DMS53 treated with DMSO at 0.1 percent for 48 hours (cell line): ENCODE measurements around the gene FBXO34.
"Not testable (repeated sequence)": the region's sequence is repeated elsewhere in the genome, so short reads cannot be mapped to it uniquely, and the experiment has no call there.

Experiments used
- DNase-seq: peaks from one replicate; lab custom pipeline; 2025; ENCODE audit not compliant: unreplicated experiment; lab: John Stamatoyannopoulos, UW

FBXO34 gene

DNA sequence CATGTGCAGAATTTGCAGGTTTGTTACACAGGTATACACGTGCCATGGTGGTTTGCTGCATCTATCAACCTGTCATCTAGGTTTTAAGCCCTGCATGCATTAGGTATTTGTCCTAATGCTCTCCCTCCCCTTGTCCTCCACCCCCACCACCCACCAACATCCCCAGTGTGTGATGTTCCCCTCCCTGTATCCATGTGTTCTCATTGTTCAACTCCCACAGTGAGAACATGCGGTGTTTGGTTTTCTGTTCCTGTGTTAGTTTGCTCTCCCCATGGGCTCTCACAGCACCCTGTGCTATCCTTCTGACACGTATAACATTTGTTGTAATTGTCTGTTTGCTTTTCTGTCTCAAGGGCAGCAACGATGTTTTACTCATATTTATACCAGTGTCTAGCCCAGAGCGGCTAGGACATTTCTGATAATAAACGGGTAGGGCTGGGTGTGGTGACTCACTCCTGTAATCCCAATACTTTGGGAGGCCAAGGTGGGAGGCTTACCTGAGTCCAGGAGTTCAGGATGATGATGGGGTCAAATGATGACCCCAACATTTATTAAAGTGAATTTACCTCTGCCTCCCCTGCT, 73.5 kb downstream of the FBXO34 start:
- not testable (repeated sequence) for DNase-seq

DNA sequence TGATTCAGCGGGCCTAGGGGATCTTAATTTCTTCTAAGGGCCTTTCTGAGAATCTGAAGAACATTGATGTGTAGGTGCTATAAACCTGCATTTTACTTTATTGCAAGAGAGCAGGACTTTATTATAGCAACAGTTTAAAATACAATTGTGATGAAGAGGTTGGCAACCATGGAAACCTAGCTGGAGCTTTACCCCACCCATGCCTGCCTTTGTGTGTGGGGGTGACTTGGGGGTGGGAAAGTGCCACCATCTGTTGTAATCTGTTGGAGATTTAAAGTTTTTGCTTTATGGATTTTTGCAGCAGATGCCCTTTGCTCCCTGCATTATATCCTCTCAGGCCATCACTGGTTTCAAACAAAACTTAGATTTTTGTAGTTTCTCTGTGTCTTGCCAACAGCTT, 75.8 kb downstream of the FBXO34 start:
- no peak for DNase-seq

DNA sequence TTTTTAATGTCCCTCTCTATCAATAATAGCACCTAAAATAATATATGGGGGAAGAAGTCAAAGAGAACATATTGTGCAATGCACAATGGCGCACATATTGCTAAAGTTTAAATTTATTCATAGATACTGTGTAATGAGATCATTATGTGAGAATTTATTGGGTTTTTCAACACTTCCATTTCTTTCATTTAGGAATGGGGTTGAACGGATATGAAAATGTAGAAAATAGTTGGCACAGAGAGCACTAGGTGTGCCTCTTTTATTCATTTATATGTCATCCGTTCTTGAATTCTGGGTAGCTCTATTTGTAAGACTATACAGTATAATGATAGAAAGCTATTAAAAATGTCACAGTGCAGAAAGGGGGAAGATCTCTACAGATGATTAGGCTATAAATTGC, 76.5 kb downstream of the FBXO34 start:
- DNase-seq = no peak

DNA sequence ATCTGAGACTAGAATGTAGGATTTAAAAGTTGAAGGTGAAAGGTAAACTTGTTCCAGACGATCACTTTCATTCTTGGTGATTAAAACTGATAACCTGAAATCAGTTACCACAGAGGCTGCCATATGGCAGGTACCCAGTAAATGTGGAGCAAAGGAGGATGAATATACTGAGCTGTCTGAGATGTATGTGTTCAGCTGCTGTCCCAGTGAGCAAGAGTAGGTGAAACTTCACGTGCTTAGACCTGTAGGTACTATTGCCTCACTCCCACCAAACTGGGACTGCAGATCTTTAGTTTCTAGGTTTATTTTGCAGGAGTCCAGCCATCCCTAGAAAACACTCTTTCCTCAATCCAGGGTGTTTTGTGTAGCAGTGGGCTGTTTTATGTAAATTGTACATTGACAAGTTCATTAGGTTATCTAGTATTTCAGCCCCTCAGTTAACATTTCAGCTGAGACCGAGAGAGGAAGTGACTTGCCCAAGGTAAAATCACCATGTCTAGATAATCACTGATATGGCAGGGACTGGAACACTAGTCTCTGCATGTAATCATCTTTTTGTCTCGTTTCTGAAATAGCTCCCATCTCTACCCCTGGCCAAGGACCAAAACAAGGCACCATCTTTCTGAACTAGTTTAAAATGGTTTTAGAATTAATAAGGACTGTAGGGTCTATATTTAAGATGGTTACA, 77.7 kb downstream of the FBXO34 start:
- no peak for DNase-seq

DNA sequence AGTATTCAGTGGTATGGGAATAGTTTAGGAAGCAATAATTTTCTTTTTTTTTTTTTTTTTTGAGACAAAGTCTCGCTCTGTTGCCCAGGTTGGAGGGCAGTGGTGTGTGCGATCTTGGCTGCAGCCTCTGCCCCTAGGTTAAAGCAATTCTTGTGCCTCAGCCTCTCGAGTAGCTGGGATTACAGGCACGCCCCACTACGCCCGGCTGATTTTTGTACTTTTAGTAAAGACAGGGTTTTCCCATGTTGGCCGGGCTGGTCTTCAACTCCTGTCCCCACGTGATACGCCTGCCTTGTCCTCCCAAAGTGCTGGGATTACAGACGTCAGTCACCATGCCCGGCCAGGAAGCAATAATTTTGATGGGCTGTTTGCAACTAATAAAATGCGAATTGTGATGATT, 78.3 kb downstream of the FBXO34 start:
- no peak for DNase-seq

DNA sequence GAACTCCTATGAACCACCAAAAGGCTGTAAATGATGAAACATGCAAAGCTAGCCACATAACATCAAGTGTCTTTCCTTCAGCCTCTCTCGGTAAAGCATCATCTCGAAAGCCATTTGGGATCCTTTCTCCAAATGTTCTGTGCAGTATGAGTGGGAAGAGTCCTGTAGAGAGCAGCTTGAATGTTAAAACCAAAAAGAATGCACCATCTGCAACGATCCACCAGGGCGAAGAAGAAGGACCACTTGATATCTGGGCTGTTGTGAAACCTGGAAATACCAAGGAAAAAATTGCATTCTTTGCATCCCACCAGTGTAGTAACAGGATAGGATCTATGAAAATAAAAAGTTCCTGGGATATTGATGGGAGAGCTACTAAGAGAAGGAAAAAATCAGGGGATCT, 79.2 kb downstream of the FBXO34 start:
- no peak for DNase-seq

DNA sequence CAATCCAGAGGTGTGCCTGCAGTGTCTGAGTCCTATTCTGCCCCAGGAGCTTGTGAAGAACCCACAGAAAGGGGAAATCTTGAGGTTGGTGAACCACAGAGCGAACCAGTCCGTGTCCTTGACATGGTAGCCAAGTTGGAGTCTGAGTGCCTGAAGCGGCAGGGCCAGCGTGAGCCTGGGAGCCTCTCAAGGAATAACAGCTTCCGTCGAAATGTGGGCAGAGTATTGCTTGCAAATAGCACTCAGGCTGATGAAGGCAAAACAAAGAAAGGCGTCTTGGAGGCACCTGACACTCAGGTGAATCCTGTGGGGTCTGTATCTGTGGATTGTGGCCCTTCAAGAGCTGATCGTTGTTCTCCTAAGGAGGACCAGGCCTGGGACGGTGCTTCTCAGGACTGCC, 79.9 kb downstream of the FBXO34 start:
- no peak for DNase-seq

DNA sequence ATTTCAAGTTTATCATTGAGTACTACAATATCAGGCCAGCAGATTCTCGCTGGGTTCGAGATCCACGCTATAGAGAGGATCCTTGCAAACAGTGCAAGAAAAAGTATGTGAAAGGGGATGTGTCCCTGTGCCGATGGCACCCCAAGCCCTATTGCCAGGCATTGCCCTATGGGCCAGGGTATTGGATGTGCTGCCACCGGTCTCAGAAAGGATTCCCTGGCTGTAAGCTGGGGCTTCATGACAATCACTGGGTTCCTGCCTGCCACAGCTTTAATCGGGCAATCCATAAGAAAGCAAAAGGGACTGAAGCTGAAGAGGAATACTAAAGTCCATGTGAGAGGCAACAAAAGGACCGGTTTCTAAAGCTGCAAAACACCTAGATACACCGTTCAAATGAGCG, 81.0 kb downstream of the FBXO34 start:
- DNase-seq = no peak

DNA sequence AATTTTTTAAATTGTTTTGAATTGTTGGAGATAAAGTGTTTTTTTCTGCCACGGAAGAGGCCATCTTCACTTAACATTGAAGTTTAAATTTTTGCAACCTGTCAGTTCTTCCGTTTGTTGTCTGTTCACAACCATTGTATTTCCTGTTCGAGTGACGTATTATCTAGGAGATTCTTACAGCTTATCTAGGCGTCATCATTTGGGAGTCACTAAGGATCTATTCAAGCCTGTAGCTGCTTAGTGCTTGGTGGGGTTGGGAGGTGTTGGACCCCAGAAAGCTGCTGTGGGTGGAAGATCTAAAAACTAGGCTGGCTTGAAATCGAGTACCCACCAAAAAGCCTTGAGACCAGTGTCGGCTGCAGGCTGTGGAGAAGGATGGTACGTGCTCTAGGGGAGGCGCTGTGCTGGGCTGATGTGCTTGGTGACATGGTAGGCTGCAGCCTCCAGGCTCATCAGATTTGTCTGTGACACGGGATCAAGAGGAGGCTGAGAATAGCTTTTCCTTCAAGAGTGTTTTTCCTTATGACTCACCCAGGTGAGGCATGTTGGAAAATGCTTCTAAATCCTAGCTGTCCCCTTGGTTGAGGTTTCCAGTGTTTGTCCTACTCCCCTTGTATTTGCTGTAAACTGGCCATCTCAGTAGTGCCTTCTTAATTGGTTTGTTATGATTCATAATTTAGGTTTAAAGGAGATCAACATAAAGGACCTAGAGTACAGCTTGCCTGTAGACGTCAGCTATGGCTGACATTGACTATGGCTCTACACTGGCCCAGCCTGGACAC, 82.7 kb downstream of the FBXO34 start:
- peak; percentile 49 for DNase-seq

DNA sequence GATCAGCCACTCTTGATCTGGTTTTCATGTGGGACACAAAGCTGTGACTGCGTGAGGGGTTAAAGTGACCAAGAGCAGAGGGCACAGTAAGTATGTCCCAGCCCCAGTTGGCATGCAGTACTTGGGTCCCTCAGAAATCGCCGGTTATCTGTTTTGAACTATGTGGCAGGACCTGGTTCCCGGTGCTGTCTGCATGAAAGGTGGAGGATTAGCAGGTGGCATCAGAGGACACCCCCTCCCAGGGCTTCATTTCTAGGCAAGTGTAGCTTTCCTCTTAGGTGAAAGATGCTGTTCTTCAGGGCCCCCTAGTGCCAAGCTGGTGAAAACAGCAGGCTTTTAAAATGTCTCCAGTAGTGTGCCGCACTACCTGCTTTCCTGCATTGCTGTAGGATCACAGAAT, 83.3 kb downstream of the FBXO34 start:
- peak; percentile 80 for DNase-seq

DNA sequence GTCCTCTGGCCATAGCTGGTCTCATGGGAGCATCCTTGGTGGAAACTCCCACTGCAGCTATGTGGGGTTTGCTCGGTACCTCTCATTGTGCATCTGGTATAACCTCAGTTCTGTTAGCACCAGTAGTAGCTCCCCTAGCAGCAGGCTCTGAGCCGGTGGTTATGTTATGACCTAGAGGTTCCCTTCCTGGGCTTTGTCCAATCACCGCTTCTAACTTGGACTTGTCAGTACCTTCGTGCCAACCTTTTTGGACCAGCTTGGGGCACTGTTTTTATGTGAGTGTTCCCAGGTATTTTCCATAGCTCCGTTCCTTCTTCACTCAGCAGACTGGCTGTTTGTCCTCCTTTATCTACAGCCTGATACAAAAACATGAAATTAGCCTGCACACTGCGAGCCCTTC, 84.7 kb downstream of the FBXO34 start:
- no peak for DNase-seq

DNA sequence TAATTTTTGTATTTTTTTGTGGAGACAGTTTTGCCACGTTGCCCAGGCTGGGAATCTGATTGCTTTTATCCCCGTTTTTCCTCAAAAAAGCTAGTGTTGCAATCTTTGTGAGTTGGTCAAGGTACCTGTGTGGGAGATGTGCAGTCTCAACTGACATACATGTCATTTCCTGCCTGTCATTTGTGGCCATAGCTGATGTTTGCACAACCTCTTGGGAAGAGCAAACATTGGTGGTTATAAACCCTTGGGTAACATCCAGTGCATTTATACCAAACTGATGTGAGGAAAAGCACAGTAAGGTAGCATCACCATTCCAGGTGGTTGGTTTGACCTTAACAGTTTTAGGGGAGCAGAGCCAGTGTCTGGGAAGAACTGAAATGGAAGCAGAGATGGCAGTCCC, 85.7 kb downstream of the FBXO34 start:
- DNase-seq = peak; percentile 82

DNA sequence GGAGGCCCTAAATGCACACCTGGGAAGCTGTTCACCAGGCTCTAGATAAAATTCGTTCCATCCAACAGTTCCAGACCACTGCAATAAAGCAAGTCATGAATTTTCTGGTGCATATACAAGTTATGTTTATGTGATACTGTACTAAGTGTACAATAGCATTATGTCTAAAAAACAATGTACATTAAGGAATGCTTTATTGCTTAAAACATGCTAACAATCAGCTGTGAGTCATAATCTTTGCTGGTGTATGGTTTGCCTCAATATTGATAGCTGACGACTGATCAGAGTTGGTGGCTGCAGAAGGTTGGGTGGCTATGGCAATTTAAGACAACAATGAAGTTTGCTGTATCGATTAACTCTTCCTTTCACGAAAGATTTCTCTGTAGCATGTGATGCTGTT, 88.1 kb downstream of the FBXO34 start:
- no peak for DNase-seq

DNA sequence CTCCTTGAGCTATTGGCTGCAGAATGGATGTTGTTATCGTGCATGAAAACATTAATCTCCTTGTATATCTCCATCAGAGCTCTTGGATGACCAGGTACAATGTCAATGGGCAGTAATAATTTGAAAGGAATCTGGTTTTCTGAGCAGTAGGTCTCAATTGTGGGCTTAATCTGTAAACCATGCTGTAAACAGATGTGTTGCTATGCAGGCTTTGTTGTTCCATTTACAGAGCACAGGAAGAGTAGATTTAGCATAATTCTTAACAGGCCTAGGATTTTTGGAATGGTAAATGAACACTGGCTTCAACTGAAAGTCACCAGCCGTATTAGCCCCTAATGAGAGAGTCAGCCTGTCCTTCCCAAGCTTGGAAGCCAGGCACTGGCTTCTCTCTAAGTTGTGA, 90.0 kb downstream of the FBXO34 start:
- DNase-seq = no peak

DNA sequence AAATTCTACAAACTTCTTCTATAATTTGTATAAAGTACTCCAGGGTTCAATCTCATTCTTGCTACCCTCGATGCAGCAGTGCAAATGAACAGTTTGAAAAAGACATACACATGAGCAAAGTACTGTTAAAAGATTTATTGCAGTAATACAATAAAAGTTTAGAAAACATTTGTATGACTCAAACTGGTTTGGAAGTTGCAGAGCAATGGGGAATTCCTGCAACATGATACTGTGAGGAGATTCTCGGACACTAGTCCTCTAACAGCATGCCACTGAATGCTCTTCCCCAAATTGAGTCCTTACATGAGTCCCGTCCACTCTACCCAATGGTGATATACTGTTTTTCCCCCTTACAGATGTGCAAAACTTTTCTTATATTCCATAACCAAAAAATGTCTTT, 95.0 kb downstream of the FBXO34 start:
- no peak for DNase-seq

DNA sequence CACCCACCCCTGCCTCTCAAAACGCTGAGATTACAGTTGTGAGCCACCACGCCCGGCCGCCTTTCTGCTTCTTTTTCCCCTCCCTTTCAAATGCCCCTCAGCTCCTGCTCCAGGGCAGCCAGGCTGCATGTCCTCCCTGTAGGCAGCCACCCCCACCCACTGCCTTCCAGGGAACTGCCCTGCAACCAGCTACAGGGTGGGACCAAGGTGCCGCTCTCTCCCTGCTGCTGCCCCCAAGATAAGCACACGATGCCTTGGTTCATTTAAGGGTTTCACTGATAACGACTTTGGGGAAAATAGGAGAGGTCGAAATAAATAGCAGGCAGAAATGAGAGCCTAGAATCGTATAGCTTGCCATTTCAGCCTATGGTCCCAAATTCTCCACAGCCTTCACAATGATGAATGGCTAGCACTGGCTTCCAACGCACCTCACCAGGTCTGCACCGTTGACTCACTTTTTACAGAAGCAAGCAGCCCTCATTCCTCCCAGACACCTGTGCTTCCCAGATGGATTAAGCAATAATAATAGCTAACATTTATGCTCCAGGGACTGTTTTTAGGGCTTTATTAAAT, 99.7 kb downstream of the FBXO34 start:
- DNase-seq = no peak

DNA sequence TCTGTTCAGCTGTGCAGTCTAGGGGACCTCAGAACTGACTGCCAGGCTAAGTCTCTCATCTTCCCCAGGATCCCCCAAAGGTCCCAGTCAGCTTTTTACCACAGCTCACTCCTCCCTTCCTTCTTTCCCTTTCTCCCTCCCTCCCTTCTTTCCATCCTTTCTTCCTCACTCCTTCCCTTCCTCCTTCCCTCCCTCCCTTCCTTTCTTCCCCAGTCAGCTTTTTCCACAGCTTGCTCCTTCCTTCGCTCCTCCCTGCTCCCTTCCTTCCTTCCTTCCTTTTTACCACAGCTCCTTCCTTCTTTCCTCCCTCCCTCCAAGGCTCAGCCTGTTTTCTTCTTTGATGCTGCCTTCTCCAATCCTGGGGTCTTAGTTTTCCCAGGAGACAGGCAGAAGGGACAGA, 101.2 kb downstream of the FBXO34 start:
- DNase-seq = no peak

DNA sequence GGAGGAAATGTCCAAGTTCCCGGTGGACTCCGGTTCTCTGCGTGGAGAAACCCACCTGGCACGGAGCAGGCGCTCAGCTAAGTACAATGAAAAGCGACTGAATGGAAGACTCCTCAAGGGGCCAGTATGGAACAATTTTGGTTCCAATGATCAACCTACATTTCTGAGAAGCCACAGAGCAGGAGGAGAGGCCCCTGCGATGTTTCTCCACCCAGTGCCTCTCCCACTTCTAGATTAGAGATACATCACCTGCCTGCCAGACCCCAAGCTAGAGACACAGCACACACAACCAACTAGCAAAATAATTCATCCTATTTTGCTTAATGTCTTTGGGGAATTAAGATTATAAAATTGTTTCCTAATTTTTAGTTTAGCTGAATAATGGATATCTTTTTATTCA, 101.6 kb downstream of the FBXO34 start:
- DNase-seq = no peak

DNA sequence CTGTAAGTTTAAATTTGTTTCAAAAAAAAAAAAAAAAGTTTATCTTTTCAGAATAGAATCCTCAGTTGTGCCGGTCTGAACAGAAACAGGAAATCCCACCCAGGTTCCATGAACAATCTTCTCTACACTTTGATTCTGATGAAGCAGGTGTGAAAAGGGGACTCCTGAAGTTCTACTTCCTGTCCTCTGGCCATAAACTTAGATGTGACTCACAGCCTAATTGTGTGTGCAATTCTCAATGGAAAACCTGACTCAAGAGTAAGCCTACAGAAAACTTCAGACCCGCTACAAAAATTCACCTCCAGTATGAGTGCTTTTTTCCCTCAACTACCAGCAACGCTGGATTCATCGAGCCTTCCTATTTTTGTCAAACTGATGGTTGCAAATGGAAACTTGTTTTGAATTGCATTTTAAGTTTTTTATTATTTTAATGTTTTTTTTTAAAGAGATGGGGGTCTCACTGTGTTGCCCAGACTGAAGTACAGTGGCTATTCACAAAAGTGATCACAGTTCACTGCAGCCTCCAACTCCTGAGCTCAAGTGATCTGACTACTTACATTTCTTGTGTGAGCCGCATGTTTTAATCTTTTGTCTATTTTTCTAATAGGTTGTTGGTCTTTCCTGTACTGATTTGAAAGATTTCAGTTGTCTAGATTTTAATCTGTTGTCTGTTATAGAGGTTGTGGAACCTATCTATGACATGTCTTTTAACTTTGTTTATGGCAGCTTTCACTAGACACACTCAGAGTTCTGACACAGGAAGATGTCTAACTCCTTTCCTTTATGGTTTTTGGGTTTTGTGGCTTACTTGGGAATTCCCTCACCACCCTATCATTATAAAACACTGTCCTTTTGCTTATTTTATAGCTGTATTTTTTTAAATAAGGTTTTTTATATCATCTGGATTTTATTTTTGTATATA, 102.8 kb downstream of the FBXO34 start:
- no peak for DNase-seq

DNA sequence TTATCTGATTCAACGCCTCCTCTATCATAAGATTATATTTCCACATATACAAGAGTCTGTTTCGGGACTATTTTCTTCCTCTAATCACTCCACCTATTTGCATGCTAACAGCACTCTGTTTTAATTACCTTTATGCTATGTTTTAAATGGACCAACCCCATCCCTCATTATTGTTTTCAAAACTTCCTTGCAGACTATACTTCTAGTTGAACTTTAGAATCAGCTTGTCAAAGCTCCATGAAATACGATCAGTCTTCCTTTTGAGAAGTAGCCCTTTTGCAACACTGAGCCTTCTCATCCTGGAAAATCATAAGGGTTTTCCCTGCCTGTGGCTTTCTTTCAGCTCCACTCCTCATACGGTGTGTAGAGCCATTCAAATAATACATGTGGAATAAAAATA, 103.5 kb downstream of the FBXO34 start:
- DNase-seq = no peak

DNA sequence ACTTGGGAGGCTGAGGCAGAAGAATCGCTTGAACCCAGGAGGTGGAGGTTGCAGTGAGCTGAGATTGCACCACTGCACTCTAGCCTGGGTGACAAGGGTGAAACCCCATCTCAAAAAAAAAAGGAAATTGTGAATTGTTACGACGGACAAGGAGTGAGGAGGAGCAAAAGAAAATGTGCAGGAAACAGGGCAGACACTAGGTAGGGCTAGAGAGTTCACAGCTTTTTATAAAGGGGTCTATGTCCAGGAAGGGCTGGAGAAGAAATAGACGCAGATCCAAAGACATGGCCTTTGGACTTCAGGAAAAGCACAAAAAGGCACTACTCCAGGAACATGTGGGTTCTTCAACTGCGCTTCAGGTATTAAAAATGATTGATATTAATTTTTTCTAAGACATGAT, 106.0 kb downstream of the FBXO34 start:
- no peak for DNase-seq
